ENCODE measurements around the gene SRF. TPM values are rescaled to one million over a fixed set of nuclear protein-coding genes. Genes with fewer than 3 reads are reported as not detected.

SRF gene
- total and polyA plus RNA-seq, 2 donors (not counting 3 experiments of a cell fraction or from before 2014, with no cell fraction given): 34.4 to 55.8 TPM

- TF ChIP-seq EZH2 (IDR thresholded peaks at IDR 0.05; ENCODE audit: borderline replicate concordance, low read depth, low read length, severe bottlenecking): no peak
- DNase-seq (ENCODE audit: low read depth, low spot score) (no peak), FAIRE-seq (no peak)
- Histone ChIP-seq H3K9me3 (replicated peaks; ENCODE audit: control insufficient read depth, insufficient read depth, low read length) (no peaks in the 10 kb centered on the region), H3K4me1 (ENCODE audit: control insufficient read depth, extremely low read depth, insufficient read depth, low read length) (no peaks in the 10 kb centered on the region), H3K27me3 (ENCODE audit: control insufficient read depth in 2 of 2, insufficient read depth in 2 of 2, low read length in 2 of 2) (no peaks in the 10 kb centered on the region), H3K9ac (replicated peaks; ENCODE audit: extremely low read depth, insufficient read depth, low read length) (no peak overlapping the region), H3K4me2 (ENCODE audit: insufficient read depth, low read length) (no peak overlapping the region), H2AFZ (ENCODE audit: low read depth, low read length) (no peak overlapping the region), H3K9me1 (replicated peaks; ENCODE audit: control insufficient read depth, extremely low read depth, insufficient read depth, low read length) (no peaks in the 10 kb centered on the region), H3K79me2 (ENCODE audit: control insufficient read depth, insufficient read depth, low read length) (no peaks in the 10 kb centered on the region), H4K20me1 (replicated peaks; ENCODE audit: control insufficient read depth, extremely low read depth, insufficient read depth, low read length) (no peaks in the 10 kb centered on the region), H3K27ac (ENCODE audit: insufficient read depth, low read depth, low read length) (no peak overlapping the region), H3K36me3 (ENCODE audit: control insufficient read depth in 2 of 2, extremely low read depth in 1 of 2, insufficient read depth in 2 of 2, low read length in 2 of 2) (no peaks in the 10 kb centered on the region), H3K4me3 (replicated peaks in 1 of 3; ENCODE audit: insufficient read depth in 1 of 3, low read depth in 1 of 3, low read length in 3 of 3) (no peak overlapping the region)
- CTCF ChIA-PET: interaction anchor here (2.4 kb wide), 1 partner anchor 16 kb away, joined by 9 read pairs; no protein-coding TSS in a partner anchor
- no TSS peak for BruUV-seq (replicated peaks)
- intact Hi-C loops (cut with micrococcal nuclease) (no loop called here), dilution Hi-C loops (cut with MboI; ENCODE audit: extremely low pct_ligation_motif_present, low sequenced_read_pairs) (no loop called here)
- POLR2A ChIA-PET: no interaction called here
These were observed 11.5 kb upstream of the SRF start for GRCh38 chr6:43159599-43159998.

GRCh38 chr6:43163899-43164298, 7.2 kb upstream of the SRF start:
- H3K4me3 ChIP-seq (replicated peaks in 1 of 3; ENCODE audit: insufficient read depth in 1 of 3, low read depth in 1 of 3, low read length in 3 of 3): no peak overlapping the region
- intact Hi-C loops (cut with micrococcal nuclease): no loop called here
- POLR2A ChIA-PET: interaction anchor here (0.7 kb wide), 1 partner anchor 255 kb away, joined by 5 read pairs; no protein-coding TSS in a partner anchor
- CTCF ChIA-PET: interaction anchor here (1.2 kb wide), 1 partner anchor 20 kb away, joined by 3 read pairs; no protein-coding TSS in a partner anchor
- H3K4me2 ChIP-seq (ENCODE audit: insufficient read depth, low read length): no peak overlapping the region
- DNase-seq (ENCODE audit: low read depth, low spot score) (no peak), FAIRE-seq (no peak)
- H3K9me3 ChIP-seq (replicated peaks; ENCODE audit: control insufficient read depth, insufficient read depth, low read length): no peaks in the 10 kb centered on the region
- H3K9ac ChIP-seq (replicated peaks; ENCODE audit: extremely low read depth, insufficient read depth, low read length): no peak overlapping the region
- no peaks in the 10 kb centered on the region for H3K36me3 ChIP-seq (ENCODE audit: control insufficient read depth in 2 of 2, extremely low read depth in 1 of 2, insufficient read depth in 2 of 2, low read length in 2 of 2)
- H3K9me1 ChIP-seq (replicated peaks; ENCODE audit: control insufficient read depth, extremely low read depth, insufficient read depth, low read length): no peaks in the 10 kb centered on the region
- TF ChIP-seq EZH2 (IDR thresholded peaks at IDR 0.05; ENCODE audit: borderline replicate concordance, low read depth, low read length, severe bottlenecking) (no peak), MAX (IDR thresholded peaks at IDR 0.05; ENCODE audit: insufficient read depth, insufficient read length) (no peak), GATA2 (IDR thresholded peaks at IDR 0.05; ENCODE audit: insufficient read depth, insufficient read length, low read depth, low read length) (no peak), CTCF (IDR thresholded peaks at IDR 0.05; ENCODE audit: extremely low read depth in 1 of 2, insufficient read depth in 1 of 2, low read depth in 1 of 2, low read length in 2 of 2) (no peak)
- dilution Hi-C loops (cut with MboI; ENCODE audit: extremely low pct_ligation_motif_present, low sequenced_read_pairs): no loop called here
- no peaks in the 10 kb centered on the region for H3K79me2 ChIP-seq (ENCODE audit: control insufficient read depth, insufficient read depth, low read length)
- H4K20me1 ChIP-seq (replicated peaks; ENCODE audit: control insufficient read depth, extremely low read depth, insufficient read depth, low read length): no peaks in the 10 kb centered on the region
- no peaks in the 10 kb centered on the region for H3K27me3 ChIP-seq (ENCODE audit: control insufficient read depth in 2 of 2, insufficient read depth in 2 of 2, low read length in 2 of 2)
- no peaks in the 10 kb centered on the region for H3K4me1 ChIP-seq (ENCODE audit: control insufficient read depth, extremely low read depth, insufficient read depth, low read length)
- BruUV-seq (replicated peaks): no TSS peak
- H2AFZ ChIP-seq (ENCODE audit: low read depth, low read length): no peak overlapping the region
- no peak overlapping the region for H3K27ac ChIP-seq (ENCODE audit: insufficient read depth, low read depth, low read length)
